Measurements from ENCODE around the gene PPP2CA. TPM values are rescaled to one million over a fixed set of nuclear protein-coding genes. Genes with fewer than 3 reads are reported as not detected.
A peak's percentile ranks its signal among the peaks of the same experiment; 100 is the strongest.

PPP2CA gene
- total and polyA plus RNA-seq, 9 of the 15 experiments (the other 6 are each of a cell fraction or from before 2014, with no cell fraction given): 23.0 to 257 (median 109) TPM

DNA sequence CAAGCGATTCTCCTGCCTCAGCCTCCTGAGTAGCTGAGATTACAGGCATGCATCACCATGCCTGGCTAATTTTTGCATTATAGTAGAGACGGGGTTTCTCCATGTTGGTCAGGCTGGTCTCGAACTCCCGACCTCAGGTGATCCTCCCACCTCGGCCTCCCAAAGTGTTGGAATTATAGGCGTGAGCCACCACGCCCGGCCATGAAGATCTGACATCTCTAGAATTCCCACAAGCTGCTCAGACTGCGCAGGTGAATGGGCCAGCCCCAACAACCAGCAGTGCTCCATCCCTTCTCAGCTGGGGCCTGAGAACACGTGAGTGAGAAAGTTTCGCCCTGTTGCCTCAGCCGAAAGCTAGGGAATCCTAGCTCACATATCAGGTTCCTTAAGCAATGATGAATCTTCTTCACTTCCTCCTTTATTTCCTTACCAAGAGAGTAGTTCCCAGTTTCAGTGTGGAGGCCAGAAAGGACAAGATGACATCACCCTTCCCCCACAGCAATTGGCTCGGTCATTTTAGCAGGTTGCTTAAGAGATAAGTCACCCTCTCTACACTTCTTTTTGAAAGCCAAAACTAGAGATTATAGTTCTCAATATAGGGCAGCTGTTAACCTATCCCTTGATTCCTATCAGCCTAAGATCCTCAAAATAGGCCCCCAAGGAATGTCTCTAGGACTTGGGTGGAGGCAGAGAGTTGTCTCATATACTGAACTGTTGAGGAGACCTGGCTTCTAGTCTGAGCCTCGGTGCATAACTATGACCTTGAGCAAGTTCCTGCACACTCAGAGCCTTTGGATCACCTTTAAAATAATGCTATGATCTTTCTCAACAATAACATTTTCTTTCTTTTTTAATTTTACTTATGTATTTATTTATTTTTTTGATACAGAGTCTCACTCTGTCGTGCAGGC lies 23.9 kb upstream of the PPP2CA start (continued):
- TF ChIP-seq, protein P1, sequence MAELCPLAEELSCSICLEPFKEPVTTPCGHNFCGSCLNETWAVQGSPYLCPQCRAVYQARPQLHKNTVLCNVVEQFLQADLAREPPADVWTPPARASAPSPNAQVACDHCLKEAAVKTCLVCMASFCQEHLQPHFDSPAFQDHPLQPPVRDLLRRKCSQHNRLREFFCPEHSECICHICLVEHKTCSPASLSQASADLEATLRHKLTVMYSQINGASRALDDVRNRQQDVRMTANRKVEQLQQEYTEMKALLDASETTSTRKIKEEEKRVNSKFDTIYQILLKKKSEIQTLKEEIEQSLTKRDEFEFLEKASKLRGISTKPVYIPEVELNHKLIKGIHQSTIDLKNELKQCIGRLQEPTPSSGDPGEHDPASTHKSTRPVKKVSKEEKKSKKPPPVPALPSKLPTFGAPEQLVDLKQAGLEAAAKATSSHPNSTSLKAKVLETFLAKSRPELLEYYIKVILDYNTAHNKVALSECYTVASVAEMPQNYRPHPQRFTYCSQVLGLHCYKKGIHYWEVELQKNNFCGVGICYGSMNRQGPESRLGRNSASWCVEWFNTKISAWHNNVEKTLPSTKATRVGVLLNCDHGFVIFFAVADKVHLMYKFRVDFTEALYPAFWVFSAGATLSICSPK (IDR thresholded peaks at IDR 0.05; ENCODE audit: borderline replicate concordance): no peak
- TF ChIP-seq RBM25 (IDR thresholded peaks at IDR 0.05; ENCODE audit: low read depth, low read length, severe bottlenecking): no peak
- TF ChIP-seq, protein P2, sequence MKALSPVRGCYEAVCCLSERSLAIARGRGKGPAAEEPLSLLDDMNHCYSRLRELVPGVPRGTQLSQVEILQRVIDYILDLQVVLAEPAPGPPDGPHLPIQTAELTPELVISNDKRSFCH (CRISPR knock-in tag; IDR thresholded peaks at IDR 0.05): no peak
- TF ChIP-seq, protein P2 (tag; IDR thresholded peaks at IDR 0.05): peak; percentile 66; the same call in 1 of the 2 replicates
- TF ChIP-seq CCAR2 (IDR thresholded peaks at IDR 0.05; ENCODE audit: low read depth, low read length): no peak
- no peak for TF ChIP-seq ZNF165 (CRISPR knock-in tag; IDR thresholded peaks at IDR 0.05; ENCODE audit: borderline replicate concordance)
- TF ChIP-seq HNRNPUL1 (IDR thresholded peaks at IDR 0.05; ENCODE audit: low read length): no peak
- TF ChIP-seq SAFB (IDR thresholded peaks at IDR 0.05; ENCODE audit: borderline replicate concordance, low read depth, low read length): no peak
- TF ChIP-seq ZNF354B (CRISPR knock-in tag; IDR thresholded peaks at IDR 0.05): no peak
- no peak for TF ChIP-seq E2F6 (IDR thresholded peaks at IDR 0.05; ENCODE audit: borderline replicate concordance in 1 of 2, extremely low read depth in 1 of 2, insufficient read depth in 1 of 2, insufficient read length in 1 of 2, low read depth in 1 of 2, low read length in 1 of 2, poor library complexity in 1 of 2, severe bottlenecking in 1 of 2)
- TF ChIP-seq ARNT (IDR thresholded peaks at IDR 0.05): no peak
- TF ChIP-seq BRF1 (IDR thresholded peaks at IDR 0.05; ENCODE audit: borderline replicate concordance, extremely low read depth, insufficient read length): no peak
- peak; percentile 83 to 87 for TF ChIP-seq NRF1 (conservative IDR thresholded peaks at IDR 0.05 in 1 of 2, IDR thresholded peaks at IDR 0.05 in 1 of 2)
- no peak for TF ChIP-seq ZNF140 (CRISPR knock-in tag; IDR thresholded peaks at IDR 0.05)
- TF ChIP-seq SMARCE1 (IDR thresholded peaks at IDR 0.05): peak; percentile 79; the same call in 1 of the 2 replicates
- TF ChIP-seq TCFL5 (CRISPR knock-in tag; conservative IDR thresholded peaks at IDR 0.05): no peak
- TF ChIP-seq SRSF9 (IDR thresholded peaks at IDR 0.05; ENCODE audit: borderline replicate concordance, low read depth, low read length): no peak
- peak; percentile 86; the same call in 1 of the 2 replicates for TF ChIP-seq LEF1 (IDR thresholded peaks at IDR 0.05)
- no peak for TF ChIP-seq TAF15 (IDR thresholded peaks at IDR 0.05; ENCODE audit: low read depth, low read length)
- no peak for TF ChIP-seq KAT7 (CRISPR knock-in tag; IDR thresholded peaks at IDR 0.05; ENCODE audit: borderline replicate concordance)
- no peak for TF ChIP-seq SRSF7 (optimal IDR thresholded peaks at IDR 0.05; ENCODE audit: low read depth, low read length)
- no peak; the same call in 1 of the 2 replicates for TF ChIP-seq TRIM28 (IDR thresholded peaks at IDR 0.05)
- no peak for TF ChIP-seq PML (IDR thresholded peaks at IDR 0.05; ENCODE audit: low read length)
- peak; percentile 69 for TF ChIP-seq PTTG1 (tag; IDR thresholded peaks at IDR 0.05; ENCODE audit: low read depth)
- no peak for TF ChIP-seq BRD9 (IDR thresholded peaks at IDR 0.05; ENCODE audit: low read depth, partially characterized antibody)
- no peak for TF ChIP-seq PTRF (tag; IDR thresholded peaks at IDR 0.05)

Data from K562 (cell line).